NCI-H446 (cell line): ENCODE data around the gene RUVBL2.

Experiments used
- DNase-seq, 2 experiments: peaks; one replicate each; lab custom pipeline; 2025; lab: John Stamatoyannopoulos, UW

RUVBL2 gene

DNA sequence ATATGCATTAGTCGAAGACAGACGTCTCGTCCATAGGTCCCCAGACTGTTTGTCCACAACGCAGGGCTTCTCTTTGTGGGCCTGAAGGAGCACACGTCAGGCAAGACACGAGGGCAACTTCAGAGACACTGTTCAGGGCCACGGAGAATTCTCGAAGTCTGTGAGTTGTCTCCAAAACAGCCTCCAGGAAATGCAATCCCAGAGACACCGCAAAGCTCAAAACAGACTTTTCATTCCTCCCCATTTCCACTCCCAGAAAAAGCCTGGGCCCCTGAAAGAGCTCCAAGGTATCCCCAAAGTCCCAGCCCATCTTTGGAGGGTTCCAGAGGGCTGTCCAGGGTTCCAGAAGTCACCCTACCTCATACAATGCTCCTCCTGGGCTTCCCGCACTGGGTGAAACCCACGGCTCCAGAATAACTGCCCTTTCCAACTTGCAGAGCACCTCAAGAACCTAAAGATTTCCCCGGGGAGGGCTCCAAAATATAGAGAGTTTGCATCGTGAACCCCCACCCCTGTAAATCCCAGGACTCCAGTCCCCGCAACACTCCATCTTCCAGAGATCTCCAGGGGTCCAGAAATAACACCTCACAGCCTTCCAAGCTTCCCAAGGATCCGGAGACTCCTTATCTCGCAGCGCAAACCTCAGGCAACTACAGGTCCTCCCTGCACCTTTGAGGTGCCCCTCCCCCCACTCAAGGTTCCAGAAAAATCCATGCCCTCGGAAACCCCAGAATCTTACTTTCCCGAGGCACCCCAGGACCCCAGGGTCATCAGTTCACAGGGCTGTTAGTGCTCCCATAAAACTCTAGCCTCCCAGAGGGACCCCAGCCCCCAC, 29.3 kb upstream of the RUVBL2 start:
- DNase-seq = no peak

DNA sequence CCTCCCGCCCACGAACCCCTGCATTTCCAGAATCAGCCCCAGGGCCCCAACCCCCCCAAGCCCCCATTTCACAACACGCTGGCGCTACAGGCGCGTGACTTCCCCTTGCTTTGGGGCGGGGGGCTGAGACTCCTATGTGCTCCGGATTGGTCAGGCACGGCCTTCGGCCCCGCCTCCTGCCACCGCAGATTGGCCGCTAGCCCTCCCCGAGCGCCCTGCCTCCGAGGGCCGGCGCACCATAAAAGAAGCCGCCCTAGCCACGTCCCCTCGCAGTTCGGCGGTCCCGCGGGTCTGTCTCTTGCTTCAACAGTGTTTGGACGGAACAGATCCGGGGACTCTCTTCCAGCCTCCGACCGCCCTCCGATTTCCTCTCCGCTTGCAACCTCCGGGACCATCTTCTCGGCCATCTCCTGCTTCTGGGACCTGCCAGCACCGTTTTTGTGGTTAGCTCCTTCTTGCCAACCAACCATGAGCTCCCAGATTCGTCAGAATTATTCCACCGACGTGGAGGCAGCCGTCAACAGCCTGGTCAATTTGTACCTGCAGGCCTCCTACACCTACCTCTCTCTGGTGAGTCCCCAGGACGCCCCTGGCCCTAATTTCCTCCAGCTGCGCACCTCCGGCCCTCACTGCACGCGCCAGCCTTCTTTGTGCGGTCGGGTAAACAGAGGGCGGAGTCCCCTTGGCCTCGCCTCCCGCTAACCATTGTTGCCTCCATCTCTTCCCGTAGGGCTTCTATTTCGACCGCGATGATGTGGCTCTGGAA, 28.5 kb upstream of the RUVBL2 start, which contains the start of gene FTL:
Gene FTL, plus strand, starts transcription at position 270 of the 766 bp plus-strand sequence. Its CDS starts 199 bp downstream, at position 469.
- DNase-seq = peak; percentile 91 to 98

DNA sequence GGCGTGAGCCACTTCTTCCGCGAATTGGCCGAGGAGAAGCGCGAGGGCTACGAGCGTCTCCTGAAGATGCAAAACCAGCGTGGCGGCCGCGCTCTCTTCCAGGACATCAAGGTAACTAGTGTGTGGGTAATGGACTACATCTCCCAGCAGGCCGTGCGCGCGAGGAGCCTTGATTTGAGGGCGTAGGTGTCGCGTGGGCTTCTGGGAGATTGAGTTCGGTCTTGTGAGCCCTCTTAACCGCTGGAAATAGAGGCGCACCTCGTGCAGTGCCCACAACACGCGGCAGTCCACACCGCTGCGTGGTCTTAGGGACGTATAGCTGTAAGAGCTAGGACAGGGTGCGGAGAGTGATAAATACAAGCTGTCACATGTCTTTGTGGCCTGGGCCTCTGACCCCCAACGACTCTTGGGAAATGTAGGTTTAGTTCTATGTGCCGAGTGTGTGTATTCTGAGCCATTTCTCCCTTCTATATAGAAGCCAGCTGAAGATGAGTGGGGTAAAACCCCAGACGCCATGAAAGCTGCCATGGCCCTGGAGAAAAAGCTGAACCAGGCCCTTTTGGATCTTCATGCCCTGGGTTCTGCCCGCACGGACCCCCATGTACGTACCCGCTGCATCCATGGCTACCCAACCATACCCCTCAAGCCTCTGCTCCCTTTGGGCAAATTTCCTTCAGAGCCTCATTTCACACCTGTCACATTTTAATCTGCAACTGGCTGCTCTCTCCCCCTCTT, 27.7 kb upstream of the RUVBL2 start:
- peak; percentile 88 to 91 for DNase-seq

DNA sequence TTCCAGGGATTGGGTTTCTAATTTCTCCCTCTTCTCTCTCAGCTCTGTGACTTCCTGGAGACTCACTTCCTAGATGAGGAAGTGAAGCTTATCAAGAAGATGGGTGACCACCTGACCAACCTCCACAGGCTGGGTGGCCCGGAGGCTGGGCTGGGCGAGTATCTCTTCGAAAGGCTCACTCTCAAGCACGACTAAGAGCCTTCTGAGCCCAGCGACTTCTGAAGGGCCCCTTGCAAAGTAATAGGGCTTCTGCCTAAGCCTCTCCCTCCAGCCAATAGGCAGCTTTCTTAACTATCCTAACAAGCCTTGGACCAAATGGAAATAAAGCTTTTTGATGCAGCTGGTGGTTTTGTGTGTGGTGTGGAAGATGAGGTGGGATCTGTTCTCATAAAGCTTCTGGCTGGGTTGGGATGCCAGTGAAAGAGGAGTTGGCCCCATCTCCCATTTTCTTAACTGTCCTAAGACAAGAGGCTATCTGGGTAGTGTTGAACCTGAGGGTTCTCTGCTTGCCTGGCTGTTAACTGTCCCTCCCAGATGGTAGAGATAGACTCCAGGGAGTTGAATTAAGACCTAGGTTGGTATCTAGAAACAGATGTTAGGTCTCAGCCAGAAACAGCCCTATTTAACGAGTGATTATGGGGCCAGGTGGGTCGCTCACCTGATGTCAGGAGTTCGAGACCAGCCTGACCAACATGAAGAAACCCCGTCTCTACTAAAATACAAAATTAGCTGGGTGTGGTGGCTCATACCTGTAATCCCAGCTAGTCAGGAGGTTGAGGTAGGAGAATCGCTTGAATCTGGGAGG, 26.9 kb upstream of the RUVBL2 start:
- no peak for DNase-seq

DNA sequence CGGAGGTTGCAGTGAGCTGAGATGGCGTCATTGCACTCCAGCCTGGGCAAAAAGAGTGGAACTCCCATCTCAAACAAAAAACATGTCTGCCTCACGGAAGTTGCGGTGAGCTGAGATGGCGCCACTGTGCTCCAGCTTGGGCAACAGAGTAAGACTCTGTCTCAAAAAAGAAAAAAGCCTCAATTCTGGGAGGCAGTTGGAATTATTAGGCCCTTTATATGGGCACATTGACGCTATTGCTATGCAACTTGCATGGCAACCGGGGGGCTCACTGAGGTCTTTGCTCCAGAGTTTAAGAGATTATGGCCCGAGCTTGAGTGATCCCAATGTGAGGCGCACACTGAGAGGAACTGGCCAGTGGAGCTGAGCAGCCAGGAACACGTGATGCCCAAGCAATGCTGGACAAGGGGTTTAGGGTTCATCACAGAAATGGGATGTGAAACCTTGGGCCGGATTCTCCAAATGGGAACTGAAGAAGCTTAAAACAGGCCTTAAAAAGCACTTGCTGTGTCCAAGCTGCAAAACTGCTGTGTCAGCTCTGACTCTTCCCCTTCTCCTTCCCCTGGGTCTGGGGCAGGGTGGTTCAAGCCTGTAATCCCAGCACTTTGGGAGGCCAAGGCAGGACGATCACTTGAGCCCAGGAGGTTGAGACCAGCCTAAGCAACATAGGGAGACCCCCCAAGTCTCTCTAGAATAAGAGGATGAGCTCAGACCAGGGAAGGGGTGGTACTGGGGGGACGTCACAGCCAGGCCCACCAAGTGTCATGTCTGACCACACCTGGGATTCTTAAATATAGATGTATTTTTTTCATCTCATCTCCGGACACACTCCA, 26.1 kb upstream of the RUVBL2 start:
- DNase-seq = no peak

DNA sequence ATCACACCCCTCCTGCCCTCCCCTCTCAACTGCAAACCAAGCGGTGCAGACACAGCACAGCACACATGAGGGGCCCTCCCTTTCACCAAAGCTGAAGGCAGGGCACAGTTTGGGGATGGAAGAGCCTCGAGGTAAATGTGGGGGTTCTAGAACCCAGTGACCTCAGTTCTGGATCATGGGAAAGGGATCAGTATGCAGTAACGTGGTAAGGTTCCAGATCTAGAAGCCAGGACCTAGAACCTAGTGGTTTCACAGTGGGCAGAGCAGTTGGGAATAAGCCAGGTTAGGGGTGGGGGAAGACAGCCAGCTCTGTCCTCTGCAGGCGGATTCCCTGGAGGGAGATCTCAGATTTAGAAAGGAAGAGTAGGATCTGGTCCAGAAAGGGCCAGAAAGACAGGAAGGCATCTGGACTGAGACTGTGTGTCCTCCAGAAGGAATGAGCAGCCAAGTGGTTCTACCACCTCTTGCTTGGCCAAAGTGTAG, 25.5 kb upstream of the RUVBL2 start:
- no peak for DNase-seq

DNA sequence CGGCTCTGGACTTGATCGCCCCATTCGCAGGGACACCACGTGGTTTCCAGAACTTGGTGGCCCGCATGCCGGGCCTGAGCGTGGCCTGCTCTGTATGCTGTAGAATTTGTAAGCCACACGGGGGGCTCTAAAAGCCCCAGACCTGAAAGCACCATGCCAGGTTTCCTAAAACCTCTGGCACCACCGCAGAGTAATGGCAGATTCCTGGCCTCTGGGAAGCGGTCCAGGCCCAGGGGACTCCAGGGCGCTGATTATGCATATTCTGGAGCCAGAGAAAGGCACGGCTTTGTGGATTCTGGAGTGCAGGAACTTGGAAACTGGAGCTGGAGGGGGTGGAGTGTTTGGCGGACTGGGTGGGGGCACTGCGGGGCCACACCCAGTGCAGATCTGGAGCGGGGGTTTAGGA, 24.9 kb upstream of the RUVBL2 start:
- DNase-seq = no peak

DNA sequence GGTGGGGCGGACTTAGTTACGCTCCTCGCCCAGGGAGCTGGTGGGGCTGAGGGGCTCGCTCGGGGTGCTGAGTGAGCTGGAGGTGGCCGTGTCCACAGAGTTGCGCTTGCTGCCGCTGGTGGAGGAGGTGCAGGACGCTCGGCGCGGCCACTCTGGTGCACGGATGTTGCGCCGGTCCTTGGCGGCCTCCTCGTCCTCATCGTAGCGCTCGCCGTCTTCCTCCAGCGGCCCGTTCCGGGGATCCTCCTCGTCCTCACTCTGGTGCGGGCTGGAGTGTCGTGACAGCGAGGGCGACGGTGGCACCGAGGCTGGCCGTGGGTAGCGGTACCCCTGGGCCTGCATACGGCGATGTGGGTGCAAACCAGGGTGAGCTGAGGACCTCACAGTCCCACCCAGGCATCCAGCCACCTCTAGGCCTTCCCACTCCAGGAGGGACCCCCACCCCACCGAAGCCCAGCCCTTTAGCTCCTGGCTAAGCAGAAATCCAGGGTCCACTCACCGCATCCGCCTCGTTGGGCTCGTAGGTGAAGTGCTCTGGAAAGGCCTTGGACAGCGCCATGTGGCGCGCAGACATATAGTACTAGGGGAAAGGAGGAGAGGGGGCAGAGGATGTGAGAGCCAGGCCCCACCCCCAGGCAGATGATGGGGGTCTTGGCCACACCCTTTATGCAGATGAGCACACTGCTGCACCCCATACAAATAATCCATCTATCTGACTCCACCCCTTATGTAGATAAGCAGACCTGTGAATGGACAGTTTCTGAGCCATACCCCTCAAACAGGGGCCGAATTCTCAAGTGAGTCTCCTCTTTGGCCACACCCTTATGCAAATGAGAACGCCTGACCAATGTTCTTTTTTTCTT, 24.2 kb upstream of the RUVBL2 start:
- DNase-seq = peak in 1 of 2 experiments; percentile 41

DNA sequence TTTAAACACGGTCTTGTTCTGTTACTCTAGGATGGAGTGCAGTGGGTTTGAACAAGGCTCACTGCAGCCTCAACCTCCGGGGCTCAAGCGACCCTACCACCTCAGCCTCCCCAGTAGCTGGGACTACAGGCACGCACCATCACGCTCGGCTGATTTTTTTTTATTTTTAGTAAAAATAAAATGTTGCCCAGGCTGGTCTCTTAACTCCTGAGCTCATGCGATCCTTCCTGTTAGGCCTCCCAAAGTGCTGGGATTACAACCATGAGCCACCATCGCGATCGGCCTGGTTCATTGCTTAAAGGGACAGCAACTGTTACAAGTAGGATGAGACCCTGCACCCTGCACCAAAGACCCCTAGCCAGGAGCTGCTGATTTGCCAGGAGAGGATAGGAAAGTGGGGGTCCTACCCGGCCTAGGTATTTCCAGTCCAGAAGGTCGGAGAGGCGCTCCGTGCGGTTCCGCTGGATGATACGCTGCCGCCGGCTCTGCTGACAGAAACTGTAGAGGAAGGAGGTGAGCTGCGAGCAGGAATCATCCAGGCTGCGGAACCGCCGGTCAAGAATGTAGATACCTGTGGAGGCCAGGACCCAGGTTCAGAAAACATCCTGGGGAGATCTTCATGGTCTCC, 23.4 kb upstream of the RUVBL2 start:
- no peak for DNase-seq

DNA sequence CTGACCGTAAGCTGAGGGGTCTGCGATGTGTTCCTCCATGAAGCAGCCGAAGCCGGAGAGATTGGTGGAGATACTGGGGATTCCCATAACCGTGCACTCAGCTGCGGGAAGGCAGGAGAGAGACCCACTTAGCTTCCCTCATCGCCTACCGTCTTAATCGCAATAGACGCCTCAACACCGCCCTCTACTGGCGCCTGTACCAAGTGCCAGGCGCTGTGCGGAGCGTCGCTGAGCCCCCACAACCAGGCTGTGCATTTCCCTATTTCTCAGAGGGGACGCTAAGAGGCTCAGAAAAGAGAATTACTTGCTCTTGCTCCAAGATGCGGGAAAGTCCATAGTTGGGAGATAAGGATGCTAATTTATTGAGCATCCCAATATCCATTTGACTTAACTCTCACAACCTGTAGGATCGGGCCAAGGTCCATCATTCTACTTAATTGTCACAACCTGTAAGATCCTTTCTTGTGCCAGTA, 22.7 kb upstream of the RUVBL2 start:
- DNase-seq = peak; percentile 58 to 79

DNA sequence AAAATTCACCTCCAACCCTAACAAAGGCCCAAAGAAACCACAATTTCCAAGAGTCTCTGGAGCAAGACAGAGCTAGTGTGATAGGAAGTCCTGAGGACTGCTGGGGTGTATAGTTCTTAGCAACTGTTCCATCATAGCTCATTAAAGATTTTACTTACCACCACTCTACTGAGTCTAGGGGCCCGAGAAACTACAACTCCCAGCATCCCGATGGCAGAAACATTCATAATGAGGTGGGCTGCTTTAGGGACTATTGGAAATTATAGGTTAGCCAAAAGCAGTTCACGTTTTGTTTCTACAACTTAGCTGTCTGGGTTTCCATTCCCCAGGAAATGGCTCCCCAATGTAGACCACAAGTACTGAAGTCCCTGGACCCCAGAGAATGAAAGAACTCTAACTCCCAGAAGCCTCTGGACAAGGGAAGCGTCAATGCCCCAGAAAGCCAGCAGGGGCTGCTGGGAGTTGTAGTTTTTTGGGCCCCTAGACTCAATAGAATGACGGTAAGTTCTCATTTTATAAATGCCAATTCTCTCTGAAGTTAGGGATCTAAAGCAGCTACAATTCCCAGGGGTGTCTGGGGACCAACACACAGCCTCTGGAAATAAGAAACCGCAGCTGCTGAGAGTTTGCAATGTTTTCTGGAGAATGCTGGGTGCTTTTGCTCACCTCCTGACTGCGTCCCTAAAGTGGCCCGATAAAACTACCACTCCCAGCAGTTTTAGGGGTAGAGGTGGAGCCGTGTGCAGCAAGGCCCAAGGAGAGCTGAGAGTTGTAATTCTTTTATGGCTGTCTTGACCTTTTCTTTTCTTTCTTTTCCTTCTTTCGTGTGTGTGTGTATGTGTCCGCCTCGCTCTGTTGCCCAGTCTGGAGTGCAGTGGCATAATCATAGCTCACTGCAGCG, 17.5 kb upstream of the RUVBL2 start:
- DNase-seq = no peak

DNA sequence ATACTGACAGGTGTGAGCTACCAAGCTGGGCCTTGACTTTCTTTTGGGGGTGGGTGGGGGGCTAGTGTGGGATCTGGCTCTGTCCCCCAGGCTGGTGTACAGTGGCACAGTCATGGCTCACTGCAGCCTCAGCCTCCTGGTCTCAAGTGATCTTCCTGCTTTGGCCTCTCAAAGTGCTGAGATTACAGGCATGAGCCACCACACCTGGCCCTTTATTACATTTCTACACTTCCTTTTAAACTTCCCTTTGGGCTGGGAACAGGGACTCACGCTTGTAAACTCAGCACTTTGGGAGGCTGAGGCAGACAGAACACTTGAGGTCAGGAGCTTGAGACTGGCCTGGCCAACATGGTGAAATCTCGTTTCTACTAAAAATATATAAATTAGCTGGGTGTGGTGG, 16.6 kb upstream of the RUVBL2 start:
- DNase-seq = no peak

DNA sequence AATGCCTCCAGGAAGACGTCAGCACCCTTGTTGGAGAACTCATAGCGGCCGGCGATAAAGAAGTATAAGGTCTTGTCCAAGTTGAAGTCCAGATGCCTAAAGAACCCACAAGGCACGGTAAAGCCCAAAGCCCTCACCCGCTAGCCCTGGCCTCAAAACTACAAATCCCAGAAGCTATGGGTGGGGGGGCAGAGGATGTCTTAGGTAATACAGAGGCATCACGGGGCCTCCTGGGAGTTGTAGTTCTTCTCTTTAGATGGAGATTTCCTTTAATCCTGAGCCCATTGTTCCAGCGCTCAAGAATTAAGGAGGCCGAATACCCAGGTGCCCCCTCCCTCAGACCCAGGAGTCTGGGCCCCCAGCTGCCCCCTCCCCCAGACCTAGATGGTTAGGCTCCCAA, 11.4 kb upstream of the RUVBL2 start:
- DNase-seq = no peak

DNA sequence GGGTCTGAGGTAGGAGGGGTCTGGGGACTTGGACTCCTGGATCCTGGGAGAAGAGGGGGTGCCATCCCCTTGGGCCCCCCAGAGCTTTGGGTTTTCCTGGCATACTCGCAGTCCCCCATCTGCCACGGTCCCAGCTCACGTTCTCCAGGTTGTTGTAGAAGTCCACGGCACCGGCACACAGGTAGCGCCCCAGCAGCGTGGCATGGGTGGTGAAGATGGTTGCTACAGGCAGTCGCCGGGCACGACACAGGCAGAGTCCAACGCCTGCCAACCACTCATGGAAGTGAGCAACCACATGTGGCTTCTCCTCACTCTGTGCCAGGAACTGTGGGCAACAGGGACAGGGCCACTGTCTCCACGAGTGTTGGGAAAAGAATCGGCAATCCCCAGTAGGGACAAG, 8.0 kb upstream of the RUVBL2 start:
- DNase-seq = no peak

DNA sequence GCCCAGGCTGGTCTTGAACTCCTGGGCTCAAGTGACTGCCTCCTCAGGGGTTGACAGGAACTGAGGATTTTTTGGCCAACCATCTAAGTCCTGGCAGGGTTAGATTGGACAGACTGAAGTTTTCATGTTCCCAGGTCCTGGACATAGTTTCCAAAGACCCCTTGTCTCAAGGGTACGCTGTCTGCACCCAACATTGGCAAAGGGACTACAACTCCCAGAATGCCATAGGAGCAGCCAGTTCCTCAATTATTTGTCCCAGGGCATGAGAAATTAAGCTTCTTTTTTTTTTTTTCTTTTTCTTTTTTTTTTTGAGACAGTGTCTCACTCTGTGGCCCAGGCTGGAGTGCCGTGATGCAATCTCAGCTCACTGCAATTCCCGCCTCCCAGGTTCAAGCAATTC, 7.5 kb upstream of the RUVBL2 start:
- no peak for DNase-seq

DNA sequence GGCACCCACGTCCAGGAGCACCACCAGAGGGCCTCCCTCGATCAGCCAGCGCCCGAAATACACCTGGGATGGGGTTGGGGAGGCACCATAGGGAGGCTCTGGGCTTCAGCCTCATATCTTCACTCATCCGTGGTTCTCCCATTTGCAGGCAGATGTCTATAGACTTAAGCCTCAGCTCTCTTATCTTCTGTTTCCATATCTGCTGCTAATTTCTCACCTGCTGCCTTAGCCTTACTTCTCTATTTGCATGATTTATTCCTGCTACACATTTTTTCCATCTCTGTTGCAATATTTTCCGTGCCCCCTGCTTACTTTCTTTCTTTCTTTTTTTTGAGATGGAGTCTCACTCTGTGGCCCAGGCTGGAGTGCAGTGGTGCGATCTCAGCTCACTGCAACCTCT, 6.4 kb upstream of the RUVBL2 start:
- DNase-seq = no peak

DNA sequence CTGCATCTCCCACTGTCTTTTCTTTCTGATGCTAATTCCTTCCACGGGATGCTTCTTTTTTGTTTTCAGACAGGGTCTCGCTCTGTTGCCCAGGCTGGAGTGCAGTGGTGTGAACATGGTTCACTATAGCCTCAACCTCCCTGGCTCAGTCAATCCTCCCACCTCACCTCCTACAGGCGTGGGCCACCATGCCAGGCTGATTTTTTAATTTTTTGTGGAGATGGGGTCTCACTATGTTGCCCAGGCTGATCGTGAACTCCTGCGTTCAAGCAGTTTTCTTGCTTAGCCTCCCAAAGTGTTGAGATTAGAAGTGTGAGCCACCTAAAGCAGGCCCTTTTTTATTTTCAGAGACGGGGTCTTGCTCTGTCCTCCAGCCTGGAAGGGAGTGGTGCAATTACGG, 5.4 kb upstream of the RUVBL2 start:
- DNase-seq = no peak

DNA sequence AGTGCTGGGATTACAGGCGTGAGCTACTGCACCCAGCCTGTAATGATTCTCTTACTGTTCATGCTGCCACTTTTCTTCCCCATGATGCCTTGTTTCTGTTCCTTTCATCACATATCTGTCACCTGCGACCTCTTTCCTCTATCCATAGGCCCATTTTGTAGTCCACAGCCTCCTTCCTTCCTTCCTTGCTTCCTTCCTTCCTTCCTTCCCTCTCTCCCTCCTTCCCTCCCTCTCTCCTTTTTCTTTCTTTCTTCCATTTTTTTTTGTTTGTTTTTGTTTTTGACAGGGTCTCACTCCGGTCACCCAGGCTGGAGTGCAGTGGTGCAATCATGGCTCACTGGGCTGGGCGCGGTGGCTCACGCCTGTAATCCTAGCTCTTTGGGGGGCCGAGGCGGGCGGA, 4.8 kb upstream of the RUVBL2 start:
- DNase-seq = no peak
